GM08714 (cell line): ENCODE measurements around the gene NTRK1.

Experiments
- H3K4me3 ChIP-seq: fragments of 200-500 bp; sonication (Bioruptor generic); 2 replicates; pipeline ENCODE4 v1.5.1; 2014; ENCODE audit warnings: mild to moderate bottlenecking, low read length, inconsistent platforms
- ZNF274 ChIP-seq: IDR thresholded peaks from 2 replicates; pipeline ENCODE4 v1.6.1; 2012; ENCODE audit warnings: mild to moderate bottlenecking, low read depth, low read length

NTRK1 gene

DNA sequence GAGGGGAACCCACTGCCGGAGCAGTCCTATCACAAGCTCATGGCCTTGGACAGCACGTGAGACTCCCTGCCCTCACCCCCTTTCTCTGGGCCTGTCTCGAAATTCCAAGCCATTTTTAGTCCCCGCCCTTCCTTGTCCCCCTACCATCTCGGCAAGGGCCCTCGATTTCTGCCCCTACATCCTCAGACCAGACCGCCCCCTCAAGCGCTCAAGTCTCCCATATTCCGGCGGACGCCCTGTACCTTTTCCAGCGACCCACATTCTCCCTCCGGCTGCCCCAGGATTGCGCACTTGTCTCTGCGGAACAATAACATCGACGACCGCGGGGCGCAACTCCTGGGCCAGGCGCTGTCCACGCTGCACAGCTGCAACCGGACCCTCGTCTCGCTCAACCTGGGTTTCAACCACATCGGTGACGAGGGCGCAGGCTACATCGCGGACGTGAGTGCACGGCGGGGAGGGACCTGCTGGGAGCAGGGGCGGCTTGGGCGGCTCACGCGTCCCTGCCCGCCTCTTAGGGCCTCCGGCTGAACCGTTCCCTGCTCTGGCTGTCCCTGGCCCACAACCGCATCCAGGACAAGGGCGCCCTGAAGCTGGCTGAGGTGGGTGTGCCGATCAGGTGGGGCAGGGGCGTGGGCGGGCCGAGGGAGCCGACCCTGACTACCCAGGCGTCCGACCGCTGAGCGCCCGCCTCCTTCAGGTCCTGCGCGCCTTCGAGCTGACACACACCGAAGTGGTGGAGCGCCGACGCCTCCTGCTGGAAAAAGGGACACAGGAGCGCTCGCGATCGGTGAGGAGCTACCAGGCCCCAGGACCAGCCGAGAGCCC, 66.8 kb downstream of the NTRK1 start:
- H3K4me3 ChIP-seq = no peak overlapping the region
- no peak for TF ChIP-seq ZNF274

- no peak for TF ChIP-seq ZNF274
- no peak overlapping the region for H3K4me3 ChIP-seq
These were observed 67.5 kb downstream of the NTRK1 start for GRCh38 chr1:156928043-156928602.

- H3K4me3 ChIP-seq = no peak overlapping the region
- TF ChIP-seq ZNF274 = no peak
These were observed 69.1 kb downstream of the NTRK1 start for GRCh38 chr1:156929596-156930238.

DNA sequence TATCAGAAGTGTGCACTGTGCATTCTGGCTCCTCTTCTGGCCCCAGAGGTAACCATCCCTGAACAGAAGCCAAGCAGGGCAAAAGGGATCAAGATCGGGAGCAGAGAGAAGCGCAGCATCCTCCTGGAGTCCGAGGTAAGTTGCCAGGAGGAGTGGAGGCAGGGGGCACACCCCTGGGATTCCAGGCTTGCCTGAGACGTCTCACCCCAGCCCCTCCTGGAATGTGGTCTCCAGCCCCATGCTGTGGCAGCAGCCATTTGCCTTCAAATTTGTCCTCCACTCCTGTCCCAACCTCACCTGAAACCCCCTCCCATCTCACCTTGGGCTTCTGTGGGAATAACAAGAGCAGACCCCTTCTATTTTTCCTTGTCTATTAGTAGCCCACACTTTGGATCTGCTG, 69.8 kb downstream of the NTRK1 start:
- no peak for TF ChIP-seq ZNF274

More for the DNA sequence above, 69.8 kb downstream of the NTRK1 start:
- no peak overlapping the region for H3K4me3 ChIP-seq
